Progenitor cell of endocrine pancreas (in vitro differentiated cells): ENCODE data around the gene DAP. TPM values are rescaled to one million over a fixed set of nuclear protein-coding genes. Genes with fewer than 3 reads are reported as not detected.
"Not testable (repeated sequence)": the region's sequence is repeated elsewhere in the genome, so short reads cannot be mapped to it uniquely, and the experiment has no call there.

Source experiments
- DNase-seq: peaks from one replicate; pipeline ENCODE4 v3.0.0; 2021; ENCODE audit warnings: low spot score; ENCODE audit not compliant: unreplicated experiment
- H3K27ac Mint-ChIP-seq: 2 replicates; pipeline ENCODE4 v1.8.0; 2021; ENCODE audit warnings: mild to moderate bottlenecking, moderate library complexity, mixed read lengths
- H3K27me3 Mint-ChIP-seq: 2 replicates; pipeline ENCODE4 v1.8.0; 2021; ENCODE audit warnings: mixed read lengths
- H3K36me3 Mint-ChIP-seq: 2 replicates; pipeline ENCODE4 v1.8.0; 2022; ENCODE audit warnings: mixed read lengths; ENCODE audit not compliant: insufficient read depth
- H3K4me1 Mint-ChIP-seq: 2 replicates; pipeline ENCODE4 v1.8.0; 2021; ENCODE audit warnings: low read depth, mixed read lengths
- H3K4me3 Mint-ChIP-seq: 2 replicates; pipeline ENCODE4 v1.8.0; 2021; ENCODE audit warnings: low read depth, mild to moderate bottlenecking, moderate library complexity, mixed read lengths
- H3K9me3 Mint-ChIP-seq: 2 replicates; pipeline ENCODE4 v1.8.0; 2021; ENCODE audit warnings: low read depth, mixed read lengths
- total RNA-seq: library from RNA; stranded (reverse); gene quantifications from 2 replicates; pipeline ENCODE4 v1.2.1, GENCODE V29; 2021
- TF ChIP-seq, protein P1 (sequence below): fragments of 200-600 bp; sonication (generic); IDR thresholded peaks from one replicate; pipeline ENCODE4 v1.5.0; 2021; ENCODE audit warnings: antibody characterized with exemption, mild to moderate bottlenecking; ENCODE audit not compliant: unreplicated experiment

DAP gene
- total RNA-seq, 1 donor from 2014 or later, result 91.1 TPM

DNA sequence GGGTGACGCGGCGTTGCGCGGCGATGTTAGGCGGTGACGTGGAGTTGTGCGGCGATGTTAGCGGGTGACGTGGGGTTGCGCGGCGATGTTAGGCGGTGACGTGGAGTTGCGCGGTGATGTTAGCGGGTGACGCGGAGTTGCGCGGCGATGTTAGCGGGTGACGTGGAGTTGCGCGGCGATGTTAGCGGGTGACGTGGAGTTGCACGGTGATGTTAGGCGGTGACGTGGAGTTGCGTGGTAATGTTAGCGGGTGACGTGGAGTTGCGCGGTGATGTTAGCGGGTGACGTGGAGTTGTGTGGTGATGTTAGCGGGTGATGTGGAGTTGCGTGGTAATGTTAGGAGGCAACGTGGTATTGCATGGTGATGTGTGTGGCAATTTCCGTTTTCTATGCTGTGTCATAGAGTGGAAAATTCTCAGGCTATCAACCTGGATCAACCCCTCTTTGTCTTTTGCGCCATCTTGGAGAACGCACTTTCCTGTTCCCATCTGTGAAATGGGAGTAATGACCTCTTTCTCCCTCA lies 121.1 kb downstream of the DAP start:
- Mint-ChIP-seq H3K4me3 (no peak overlapping the region), H3K36me3 (peaks cover 2% of the 10 kb centered on the region), H3K27me3 (peaks cover 32% of the 10 kb centered on the region), H3K4me1 (no peaks in the 10 kb centered on the region), H3K27ac (peak overlapping the region; percentile 52), H3K9me3 (peaks cover 5% of the 10 kb centered on the region)
- TF ChIP-seq, protein P1, sequence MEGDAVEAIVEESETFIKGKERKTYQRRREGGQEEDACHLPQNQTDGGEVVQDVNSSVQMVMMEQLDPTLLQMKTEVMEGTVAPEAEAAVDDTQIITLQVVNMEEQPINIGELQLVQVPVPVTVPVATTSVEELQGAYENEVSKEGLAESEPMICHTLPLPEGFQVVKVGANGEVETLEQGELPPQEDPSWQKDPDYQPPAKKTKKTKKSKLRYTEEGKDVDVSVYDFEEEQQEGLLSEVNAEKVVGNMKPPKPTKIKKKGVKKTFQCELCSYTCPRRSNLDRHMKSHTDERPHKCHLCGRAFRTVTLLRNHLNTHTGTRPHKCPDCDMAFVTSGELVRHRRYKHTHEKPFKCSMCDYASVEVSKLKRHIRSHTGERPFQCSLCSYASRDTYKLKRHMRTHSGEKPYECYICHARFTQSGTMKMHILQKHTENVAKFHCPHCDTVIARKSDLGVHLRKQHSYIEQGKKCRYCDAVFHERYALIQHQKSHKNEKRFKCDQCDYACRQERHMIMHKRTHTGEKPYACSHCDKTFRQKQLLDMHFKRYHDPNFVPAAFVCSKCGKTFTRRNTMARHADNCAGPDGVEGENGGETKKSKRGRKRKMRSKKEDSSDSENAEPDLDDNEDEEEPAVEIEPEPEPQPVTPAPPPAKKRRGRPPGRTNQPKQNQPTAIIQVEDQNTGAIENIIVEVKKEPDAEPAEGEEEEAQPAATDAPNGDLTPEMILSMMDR, result no peak
- no peak for DNase-seq

DNA sequence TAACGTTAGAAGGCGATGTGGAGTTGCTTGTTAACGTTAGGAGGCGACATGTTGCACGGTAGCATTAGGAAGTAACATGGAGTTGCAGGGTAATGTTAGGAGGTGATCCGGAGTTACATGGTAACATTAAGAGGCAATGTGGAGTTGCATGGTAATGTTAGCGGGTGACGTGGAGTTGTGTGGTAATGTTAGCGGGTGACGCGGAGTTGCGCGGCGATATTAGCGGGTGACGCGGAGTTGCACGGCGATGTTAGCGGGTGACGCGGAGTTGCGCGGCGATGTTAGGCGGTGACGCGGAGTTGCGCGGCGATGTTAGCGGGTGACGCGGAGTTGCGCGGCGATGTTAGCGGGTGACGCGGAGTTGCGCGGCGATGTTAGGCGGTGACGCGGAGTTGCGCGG lies 122.3 kb downstream of the DAP start:
- not testable (repeated sequence) for H3K9me3 Mint-ChIP-seq, H3K4me1 Mint-ChIP-seq, H3K4me3 Mint-ChIP-seq, H3K36me3 Mint-ChIP-seq, DNase-seq
- Mint-ChIP-seq H3K27me3 (peaks cover 33% of the 10 kb centered on the region), H3K27ac (peak overlapping the region; percentile 91)

DNA sequence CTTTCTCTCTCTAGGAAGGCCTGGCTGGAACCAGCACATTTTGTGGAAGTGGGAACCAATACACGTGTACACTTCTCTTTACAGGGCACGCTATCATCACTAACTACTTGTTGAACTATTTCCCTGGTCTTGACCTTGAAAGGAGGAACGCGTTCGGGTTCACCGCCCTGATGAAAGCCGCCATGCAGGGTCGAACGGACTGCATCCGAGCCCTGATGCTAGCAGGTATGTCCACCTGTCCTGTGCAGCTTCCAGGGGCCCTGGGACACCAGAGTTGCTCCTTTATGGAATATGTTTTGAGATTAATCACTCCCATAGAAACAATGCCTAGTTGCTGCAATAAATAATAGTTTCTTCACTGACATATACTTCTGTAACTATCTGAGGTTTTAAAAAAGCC lies 123.1 kb downstream of the DAP start:
- H3K4me3 Mint-ChIP-seq, result no peak overlapping the region
- peaks cover 2% of the 10 kb centered on the region for H3K36me3 Mint-ChIP-seq
- no peak for DNase-seq
- no peak overlapping the region for H3K27ac Mint-ChIP-seq
- peaks cover 5% of the 10 kb centered on the region for H3K9me3 Mint-ChIP-seq
- TF ChIP-seq, protein P1, result no peak
- H3K27me3 Mint-ChIP-seq, result peaks cover 33% of the 10 kb centered on the region
- H3K4me1 Mint-ChIP-seq, result no peaks in the 10 kb centered on the region

DNA sequence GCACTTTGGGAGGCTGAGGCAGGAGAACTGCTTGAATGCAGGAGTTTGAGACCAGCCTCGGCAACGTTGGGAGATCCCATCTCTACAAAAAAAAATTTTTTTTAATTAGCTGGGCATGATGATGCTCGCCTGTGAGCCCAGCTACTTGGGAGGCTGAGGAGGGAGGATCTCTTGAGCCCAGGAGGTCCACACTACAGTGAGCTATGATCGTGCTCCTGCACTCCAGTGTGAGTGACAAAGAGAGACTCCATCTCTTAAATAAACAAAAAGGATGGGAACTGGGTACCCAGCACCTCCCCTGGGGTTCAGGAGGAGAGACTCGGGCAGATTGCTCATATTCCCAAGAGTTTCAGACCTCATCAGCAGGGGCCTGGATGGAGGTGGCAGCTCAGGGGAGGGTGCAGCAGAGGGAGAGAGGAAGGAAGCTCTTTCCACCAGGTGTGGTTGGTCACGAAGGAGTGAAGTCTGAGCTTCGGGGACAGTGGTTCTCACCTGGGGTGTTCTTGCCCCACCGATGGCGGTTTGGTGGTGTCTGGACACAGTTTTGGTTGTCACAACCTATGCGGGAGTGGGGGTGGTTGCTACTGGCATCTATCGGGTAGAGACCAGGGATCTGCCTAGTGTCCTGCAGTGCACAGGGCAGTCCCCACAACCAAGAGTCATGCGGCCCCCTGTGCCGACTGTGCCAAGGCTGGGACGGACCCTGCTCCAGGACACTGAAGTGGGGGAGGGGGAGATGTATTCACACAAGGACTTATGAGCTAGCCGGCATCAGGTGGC lies 124.5 kb downstream of the DAP start:
- peaks cover 2% of the 10 kb centered on the region for H3K36me3 Mint-ChIP-seq
- H3K9me3 Mint-ChIP-seq, result peaks cover 5% of the 10 kb centered on the region
- H3K4me1 Mint-ChIP-seq, result no peaks in the 10 kb centered on the region
- TF ChIP-seq, protein P1, result no peak
- H3K4me3 Mint-ChIP-seq, result no peak overlapping the region
- peaks cover 35% of the 10 kb centered on the region for H3K27me3 Mint-ChIP-seq
- no peak overlapping the region for H3K27ac Mint-ChIP-seq
- DNase-seq, result no peak

DNA sequence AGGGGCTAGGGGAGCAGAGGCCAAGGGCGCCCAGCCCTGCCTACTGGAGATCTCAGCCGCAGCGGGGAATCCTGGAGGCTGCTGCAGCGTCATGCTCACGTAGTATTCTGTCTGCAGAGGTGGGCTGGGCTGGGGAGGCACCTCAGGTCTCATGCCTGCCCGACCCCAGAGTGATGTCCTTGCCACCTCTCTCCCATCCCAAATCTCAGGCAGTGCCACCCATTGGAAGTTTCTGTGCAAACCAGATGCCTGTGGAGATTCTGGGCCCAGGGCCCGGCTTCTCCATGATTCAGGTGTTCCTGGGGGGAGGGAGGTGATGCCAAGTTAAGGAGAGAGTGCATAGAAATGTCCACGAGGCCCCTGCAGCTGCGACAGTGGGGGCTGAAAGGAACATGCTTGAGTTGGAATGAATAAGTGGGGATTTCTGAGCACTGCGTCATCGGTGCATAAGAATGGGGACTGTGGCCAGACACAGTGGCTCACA lies 125.1 kb downstream of the DAP start:
- Mint-ChIP-seq H3K4me3 (no peak overlapping the region), H3K27ac (no peak overlapping the region), H3K9me3 (peaks cover 5% of the 10 kb centered on the region), H3K27me3 (peaks cover 41% of the 10 kb centered on the region), H3K36me3 (peaks cover 2% of the 10 kb centered on the region), H3K4me1 (no peaks in the 10 kb centered on the region)
- no peak for DNase-seq
- TF ChIP-seq, protein P1, result no peak
